A549 (cell line): ENCODE results near the gene SLC1A1. TPM values are rescaled to one million over a fixed set of nuclear protein-coding genes. Genes with fewer than 3 reads are reported as not detected.
"Not testable (repeated sequence)": the region's sequence is repeated elsewhere in the genome, so short reads cannot be mapped to it uniquely, and the experiment has no call there.

Source experiments
- ATAC-seq, 2 experiments: fragments of 200-7000 bp in 1 of 2; fragments of >200 bp in 1 of 2; cut with Nextera tagmentation in 1 of 2; cut with Tn5 transposase in 1 of 2; 3 replicates each; pipeline versions ENCODE4 v1.8.0 to v1.9.1; 2018 to 2020; ENCODE audit warnings: mild to moderate bottlenecking in 1 of 2, moderate library complexity in 1 of 2
- CTCF ChIA-PET: fragments of 300-600 bp; sonication (Branson Sonifier 250); formaldehyde crosslinking; extraction: SDS; loops from one replicate; lab custom pipeline; 2021; ENCODE audit warnings: antibody characterized with exemption, inconsistent platforms; lab: Yijun Ruan, JAX
- POLR2A ChIA-PET: fragments of 350-600 bp; formaldehyde crosslinking; extraction: SDS; loops from one replicate; lab custom pipeline; 2021; ENCODE audit warnings: antibody characterized with exemption, inconsistent platforms; lab: Yijun Ruan, JAX
- DNase-seq, 2 experiments: peaks; one replicate each; pipeline versions ENCODE4 v3.0.0 to v3.0.0-alpha.2; 2011 to 2016; ENCODE audit warnings: low read depth in 1 of 2, low spot score in 1 of 2
- FAIRE-seq: peaks from 2 replicates; lab custom pipeline; 2011; peaks lifted over from hg19 to GRCh38; lab: Jason Lieb, UNC
- H3K27ac ChIP-seq, 2 experiments: fragments of >200 bp; sonication (Bioruptor Twin); formaldehyde crosslinking; 3 replicates each; pipeline ENCODE4 v1.5.1; 2016 to 2017
- H3K4me1 ChIP-seq: fragments of >200 bp; sonication (Bioruptor Twin); formaldehyde crosslinking; 3 replicates; pipeline ENCODE4 v1.6.1; 2016
- H3K4me2 ChIP-seq: fragments of >200 bp; sonication (Bioruptor Twin); formaldehyde crosslinking; 3 replicates; pipeline ENCODE4 v1.6.1; 2016
- H3K4me3 ChIP-seq: fragments of >200 bp; sonication (Bioruptor Twin); formaldehyde crosslinking; 3 replicates; pipeline ENCODE4 v1.5.1; 2016
- H3K9me3 ChIP-seq: fragments of >200 bp; sonication (Bioruptor Twin); formaldehyde crosslinking; 3 replicates; pipeline ENCODE4 v1.6.1; 2016
- CBX2 ChIP-seq: fragments of 200-600 bp; sonication (generic); IDR thresholded peaks from 2 replicates; pipeline ENCODE4 v1.6.1; 2016; ENCODE audit warnings: low read depth, mild to moderate bottlenecking, borderline replicate concordance
- CEBPB ChIP-seq, 2 experiments: fragments of >200 bp in 1 of 2; sonication (Bioruptor Twin) in 1 of 2; formaldehyde crosslinking in 1 of 2; IDR thresholded peaks; 2 replicates each; pipeline ENCODE4 v1.6.1; 2012 to 2016
- CHD4 ChIP-seq: fragments of 200-600 bp; sonication (generic); IDR thresholded peaks from 2 replicates; pipeline ENCODE4 v1.6.1; 2016; ENCODE audit warnings: antibody characterized with exemption, mild to moderate bottlenecking, borderline replicate concordance
- ESRRA ChIP-seq: fragments of 150-350 bp; IDR thresholded peaks from 2 replicates; pipeline ENCODE4 v1.6.1; 2014; ENCODE audit warnings: mild to moderate bottlenecking, low read length, borderline replicate concordance
- FOSL2 ChIP-seq, 2 experiments: fragments of 450-650 bp in 1 of 2; fragments of >200 bp in 1 of 2; sonication (Bioruptor Twin) in 1 of 2; formaldehyde crosslinking; IDR thresholded peaks; 2 replicates each; pipeline versions ENCODE4 v1.5.0 to v1.6.1; 2016 to 2020; ENCODE audit warnings: mild to moderate bottlenecking in 1 of 2, moderate library complexity in 1 of 2
- FOXS1 ChIP-seq: fragments of 250-450 bp; sonication (Bioruptor Pico); IDR thresholded peaks from 2 replicates; pipeline ENCODE4 v1.5.0; 2020; ENCODE audit warnings: mild to moderate bottlenecking, moderate library complexity
- HDAC2 ChIP-seq: fragments of 200-600 bp; sonication (generic); IDR thresholded peaks from 2 replicates; pipeline ENCODE4 v1.6.1; 2016
- HES2 ChIP-seq: fragments of >200 bp; sonication (Bioruptor Twin); formaldehyde crosslinking; IDR thresholded peaks from 2 replicates; pipeline ENCODE4 v1.6.1; 2016
- HOXA7 ChIP-seq: fragments of 250-450 bp; sonication (Bioruptor Pico); IDR thresholded peaks from 2 replicates; pipeline ENCODE4 v1.5.0; 2020; ENCODE audit warnings: mild to moderate bottlenecking, moderate library complexity
- JUN ChIP-seq, 2 experiments: fragments of >200 bp; sonication (Bioruptor Twin); formaldehyde crosslinking; IDR thresholded peaks; 2 replicates in 1 of 2; 3 replicates in 1 of 2; pipeline ENCODE4 v1.6.1; 2016 to 2017
- KDM1A ChIP-seq: fragments of 200-600 bp; sonication (generic); IDR thresholded peaks from 2 replicates; pipeline ENCODE4 v1.6.1; 2016; ENCODE audit warnings: low read depth, mild to moderate bottlenecking
- MAZ ChIP-seq: fragments of 150-350 bp; IDR thresholded peaks from 2 replicates; pipeline ENCODE4 v1.6.1; 2014; ENCODE audit warnings: antibody characterized with exemption, low read depth, low read length, borderline replicate concordance
- MYC ChIP-seq: IDR thresholded peaks from 2 replicates; pipeline ENCODE4 v1.6.1; 2012; ENCODE audit warnings: mild to moderate bottlenecking, inconsistent platforms, low read length, improper control_type of control experiment, borderline replicate concordance
- NR3C1 ChIP-seq: fragments of >200 bp; sonication (Bioruptor Twin); formaldehyde crosslinking; IDR thresholded peaks from 3 replicates; pipeline ENCODE4 v1.6.1; 2017
- PHF8 ChIP-seq: fragments of 200-600 bp; sonication (generic); IDR thresholded peaks from 2 replicates; pipeline ENCODE4 v1.6.1; 2016; ENCODE audit warnings: low read depth, mild to moderate bottlenecking, antibody characterized with exemption, moderate library complexity, borderline replicate concordance
- RCOR1 ChIP-seq: fragments of 150-350 bp; IDR thresholded peaks from 2 replicates; pipeline ENCODE4 v1.6.1; 2014; ENCODE audit warnings: antibody characterized with exemption, low read length, low read depth
- REST ChIP-seq: fragments of 200-600 bp; sonication (generic); IDR thresholded peaks from 2 replicates; pipeline ENCODE4 v1.6.1; 2016; ENCODE audit warnings: antibody characterized with exemption, mild to moderate bottlenecking, moderate library complexity
- RNF2 ChIP-seq: fragments of 200-600 bp; sonication (generic); IDR thresholded peaks from 2 replicates; pipeline ENCODE4 v1.6.1; 2016; ENCODE audit warnings: low read depth, mild to moderate bottlenecking, antibody characterized with exemption, moderate library complexity, borderline replicate concordance
- SMC3 ChIP-seq: fragments of >200 bp; sonication (Bioruptor Twin); formaldehyde crosslinking; IDR thresholded peaks from 3 replicates; pipeline ENCODE4 v1.6.1; 2018; ENCODE audit warnings: inconsistent platforms
- SREBF2 ChIP-seq: fragments of 450-650 bp; IDR thresholded peaks from 2 replicates; pipeline ENCODE4 v1.6.1; 2014; ENCODE audit warnings: mild to moderate bottlenecking, moderate library complexity
- TFCP2L1 ChIP-seq: fragments of 250-450 bp; sonication (Bioruptor Pico); IDR thresholded peaks from 2 replicates; pipeline ENCODE4 v1.5.0; 2021; ENCODE audit warnings: mild to moderate bottlenecking
- ZSCAN20 ChIP-seq: fragments of 250-450 bp; sonication (Bioruptor Pico); IDR thresholded peaks from 2 replicates; pipeline ENCODE4 v1.8.0; 2022; ENCODE audit warnings: mild to moderate bottlenecking, moderate library complexity
- WGBS: methylation state at CpG from one replicate; pipeline ENCODE4 v1.1.6; 2017; ENCODE audit errors: missing lambda C conversion rate; 5-methylcytosine and 5-hydroxymethylcytosine counted together
- polyA plus RNA-seq, 4 experiments: library from polyadenylated mRNA; depleted of rRNA in 3 of 4; stranded (reverse); fragments of >200 nt; fragmentation: RNase III in 1 of 4; extraction: RNeasy Plus Mini Kit Qiagen cat#74134 plus additional on column Dnase treatment in 1 of 4; gene quantifications; 2 replicates in 3 of 4; 3 replicates in 1 of 4; pipeline ENCODE4 v1.2.3, GENCODE V29; 2011 to 2017
- TF ChIP-seq, protein P1 (sequence below): IDR thresholded peaks from 2 replicates; pipeline ENCODE4 v1.6.1; 2012
- TF ChIP-seq, protein P2 (sequence below): fragments of 150-350 bp; IDR thresholded peaks from 2 replicates; pipeline ENCODE4 v1.6.1; 2014; ENCODE audit warnings: low read depth, mild to moderate bottlenecking, low read length
- TF ChIP-seq, protein P3 (sequence below): fragments of 250-450 bp; sonication (Bioruptor Pico); IDR thresholded peaks from 2 replicates; pipeline ENCODE4 v1.5.0; 2020; ENCODE audit warnings: low read depth, mild to moderate bottlenecking, moderate library complexity

The SLC1A1 gene
- polyA plus RNA-seq, 2 of the 4 experiments (the other 2 are of a cell fraction), result 0.66 to 1.3 TPM

- no peaks in the 10 kb centered on the region for H3K4me1 ChIP-seq
- POLR2A ChIA-PET, result no interaction called here
- no peak for FAIRE-seq
- H3K4me3 ChIP-seq, result no peak overlapping the region
- no peak overlapping the region for H3K27ac ChIP-seq
- no peaks in the 10 kb centered on the region for H3K9me3 ChIP-seq
- 63% methylated on average over 8 of the region's 8 CpGs for WGBS
- TF ChIP-seq HOXA7 (no peak), KDM1A (no peak), SMC3 (no peak), FOSL2 (IDR thresholded peaks at IDR 0.05) (no peak), FOSL2 (CRISPR knock-in tag; IDR thresholded peaks at IDR 0.05) (no peak), CHD4 (no peak)
- DNase-seq, result no peak
- no peak for ATAC-seq
- no peak overlapping the region for H3K4me2 ChIP-seq
- CTCF ChIA-PET, result interaction anchor here (1.7 kb wide), 1 partner anchor 9 kb away, joined by 7 read pairs; no protein-coding TSS in a partner anchor
Observed at GRCh38 chr9:4540425-4540824, 50.2 kb downstream of the SLC1A1 start.

- FAIRE-seq (no peak), DNase-seq (no peak), ATAC-seq (no peak)
- CTCF ChIA-PET, result interaction anchor here (1.7 kb wide), 1 partner anchor 8 kb away, joined by 7 read pairs; no protein-coding TSS in a partner anchor
- WGBS, result 23% methylated on average over 3 of the region's 3 CpGs
- no peaks in the 10 kb centered on the region for H3K9me3 ChIP-seq
- POLR2A ChIA-PET, result no interaction called here
- TF ChIP-seq HDAC2, result no peak
- TF ChIP-seq RNF2, result no peak
- no peak for TF ChIP-seq REST
- TF ChIP-seq, protein P1, sequence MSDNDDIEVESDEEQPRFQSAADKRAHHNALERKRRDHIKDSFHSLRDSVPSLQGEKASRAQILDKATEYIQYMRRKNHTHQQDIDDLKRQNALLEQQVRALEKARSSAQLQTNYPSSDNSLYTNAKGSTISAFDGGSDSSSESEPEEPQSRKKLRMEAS, result no peak
- TF ChIP-seq NR3C1, result no peak
- TF ChIP-seq MYC, result no peak
- TF ChIP-seq FOXS1, result no peak
- no peaks in the 10 kb centered on the region for H3K4me1 ChIP-seq
- no peak overlapping the region for H3K4me3 ChIP-seq
- no peak overlapping the region for H3K27ac ChIP-seq
- H3K4me2 ChIP-seq, result no peak overlapping the region
Observed at GRCh38 chr9:4541281-4541680, 51.0 kb downstream of the SLC1A1 start.

GRCh38 chr9:4541856-4542255, 51.6 kb downstream of the SLC1A1 start:
- no peaks in the 10 kb centered on the region for H3K4me1 ChIP-seq
- CTCF ChIA-PET, result interaction anchor here (1.6 kb wide), 1 partner anchor 9 kb away, joined by 4 read pairs; no protein-coding TSS in a partner anchor
- DNase-seq (no peak), ATAC-seq (no peak), FAIRE-seq (no peak)
- no peaks in the 10 kb centered on the region for H3K9me3 ChIP-seq
- no peak overlapping the region for H3K27ac ChIP-seq
- 63% methylated on average over 2 of the region's 2 CpGs for WGBS
- no peak overlapping the region for H3K4me3 ChIP-seq
- no peak for TF ChIP-seq CEBPB (IDR thresholded peaks at IDR 0.05)
- no peak for TF ChIP-seq SREBF2
- no peak for TF ChIP-seq HES2
- TF ChIP-seq MAZ, result no peak
- TF ChIP-seq RCOR1, result no peak
- no peak for TF ChIP-seq CHD4
- TF ChIP-seq PHF8, result no peak
- TF ChIP-seq ESRRA, result no peak
- no peak for TF ChIP-seq CBX2
- no peak for TF ChIP-seq JUN (IDR thresholded peaks at IDR 0.05)
- no peak for TF ChIP-seq TFCP2L1 (CRISPR knock-in tag)
- no peak for TF ChIP-seq RNF2
- TF ChIP-seq, protein P2, sequence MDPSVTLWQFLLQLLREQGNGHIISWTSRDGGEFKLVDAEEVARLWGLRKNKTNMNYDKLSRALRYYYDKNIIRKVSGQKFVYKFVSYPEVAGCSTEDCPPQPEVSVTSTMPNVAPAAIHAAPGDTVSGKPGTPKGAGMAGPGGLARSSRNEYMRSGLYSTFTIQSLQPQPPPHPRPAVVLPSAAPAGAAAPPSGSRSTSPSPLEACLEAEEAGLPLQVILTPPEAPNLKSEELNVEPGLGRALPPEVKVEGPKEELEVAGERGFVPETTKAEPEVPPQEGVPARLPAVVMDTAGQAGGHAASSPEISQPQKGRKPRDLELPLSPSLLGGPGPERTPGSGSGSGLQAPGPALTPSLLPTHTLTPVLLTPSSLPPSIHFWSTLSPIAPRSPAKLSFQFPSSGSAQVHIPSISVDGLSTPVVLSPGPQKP, result no peak
- no peak for TF ChIP-seq ZSCAN20
- no peak for TF ChIP-seq HOXA7
- TF ChIP-seq, protein P3, sequence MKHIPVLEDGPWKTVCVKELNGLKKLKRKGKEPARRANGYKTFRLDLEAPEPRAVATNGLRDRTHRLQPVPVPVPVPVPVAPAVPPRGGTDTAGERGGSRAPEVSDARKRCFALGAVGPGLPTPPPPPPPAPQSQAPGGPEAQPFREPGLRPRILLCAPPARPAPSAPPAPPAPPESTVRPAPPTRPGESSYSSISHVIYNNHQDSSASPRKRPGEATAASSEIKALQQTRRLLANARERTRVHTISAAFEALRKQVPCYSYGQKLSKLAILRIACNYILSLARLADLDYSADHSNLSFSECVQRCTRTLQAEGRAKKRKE (CRISPR knock-in tag), result no peak
- no peak overlapping the region for H3K4me2 ChIP-seq
- POLR2A ChIA-PET, result no interaction called here

DNA sequence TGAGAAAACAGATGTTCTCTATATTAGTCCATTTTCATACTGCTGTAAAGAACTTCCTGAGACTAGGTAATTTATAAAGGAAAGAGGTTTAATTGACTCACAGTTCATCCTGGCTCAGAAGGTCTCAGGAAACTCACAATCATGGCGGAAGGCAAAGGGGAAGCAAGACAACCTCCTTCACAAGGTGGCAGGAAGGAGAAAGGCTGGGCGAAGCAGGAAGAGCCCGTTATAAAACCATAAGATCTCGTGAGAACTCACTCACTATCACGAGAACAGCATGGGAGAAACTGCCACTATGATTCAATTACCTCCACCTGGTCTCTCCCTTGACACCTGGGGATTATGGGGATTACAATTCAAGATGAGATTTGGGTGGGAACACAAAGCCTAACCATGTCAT, 54.4 kb downstream of the SLC1A1 start:
- H3K4me1 ChIP-seq, POLR2A ChIA-PET, FAIRE-seq, H3K4me3 ChIP-seq, H3K27ac ChIP-seq, CTCF ChIA-PET, ATAC-seq, H3K9me3 ChIP-seq, DNase-seq, H3K4me2 ChIP-seq: not testable (repeated sequence)
- 50% methylated on average over 5 of the region's 5 CpGs for WGBS
